Thoracic aorta endothelial cell (primary cell): ENCODE data around the gene MZT2A. TPM values are rescaled to one million over a fixed set of nuclear protein-coding genes. Genes with fewer than 3 reads are reported as not detected.

ENCODE experiments used
- total RNA-seq: library from RNA; depleted of rRNA; stranded (reverse); fragments of >200 nt; gene quantifications from 2 replicates; pipeline ENCODE4 v1.2.3, GENCODE V29; 2012

MZT2A gene
- 66.1 and 84.0 TPM in 2 replicates for total RNA-seq

DNA sequence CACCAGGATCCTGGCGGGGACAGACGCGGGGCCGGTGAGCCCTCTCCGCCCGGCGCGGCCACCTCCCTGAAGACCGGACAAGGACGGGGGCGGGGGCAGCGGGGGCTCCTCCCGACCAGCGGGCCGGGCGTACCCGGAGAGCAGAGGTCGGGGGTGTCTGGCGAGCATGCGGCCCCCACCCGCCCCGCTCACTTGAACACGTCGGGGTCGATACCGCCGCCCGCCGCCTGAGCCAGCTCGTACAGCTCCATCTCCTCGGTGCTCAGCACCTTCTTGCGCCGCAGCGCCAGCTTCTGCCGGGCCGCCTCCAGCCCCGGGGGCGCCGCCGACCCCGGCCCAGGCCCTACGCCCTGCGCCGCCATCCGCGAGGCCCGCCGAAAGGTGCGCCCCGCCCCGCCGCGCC is at the start of gene MZT2A:
Gene MZT2A, minus strand, starts transcription at position 383 of the 403 bp plus-strand sequence. Its CDS starts 21 bp downstream, at position 362.

DNA sequence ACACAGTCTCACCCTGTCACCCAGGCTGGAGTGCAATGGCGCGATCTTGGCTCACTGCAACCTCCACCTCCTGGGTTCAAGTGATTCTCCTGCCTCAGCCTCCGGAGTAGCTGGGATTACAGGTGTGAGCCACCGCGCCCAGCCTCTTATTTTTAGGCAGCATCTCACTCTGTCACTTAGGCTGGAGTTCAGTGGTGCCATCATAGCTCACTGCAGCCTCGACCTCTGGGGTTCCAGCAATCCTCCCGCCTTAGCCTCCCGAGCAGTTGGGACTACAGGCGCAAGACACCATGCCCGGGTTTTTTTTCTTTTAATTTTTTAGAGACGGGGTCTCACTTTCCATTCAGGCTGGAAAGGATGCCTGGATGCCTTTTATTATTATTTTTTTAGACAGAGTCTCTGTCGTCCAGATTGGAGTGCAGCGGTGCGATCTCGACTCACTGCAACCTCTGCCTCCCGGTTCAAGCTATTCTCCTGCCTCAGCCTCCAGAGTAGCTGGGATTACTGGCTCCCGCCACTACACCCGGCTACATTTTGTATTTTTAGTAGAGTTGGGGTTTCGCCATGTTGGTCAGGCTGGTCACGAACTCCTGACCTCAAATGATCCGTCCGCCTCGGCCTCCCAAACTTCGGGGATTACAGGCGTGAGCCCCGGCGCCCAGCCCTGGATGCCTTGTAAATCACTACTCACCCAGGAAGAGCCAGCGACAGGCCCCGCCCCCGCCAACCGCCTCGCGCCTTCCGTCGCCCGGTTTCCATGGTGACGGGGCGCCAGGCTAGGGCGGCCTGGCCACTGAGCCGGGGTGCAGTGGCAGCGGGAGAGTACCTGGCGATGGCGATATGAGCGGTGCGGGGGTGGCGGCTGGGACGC is 35.2 kb upstream of the MZT2A start, which contains the start of gene CCDC74A:
Gene CCDC74A, plus strand, starts transcription at position 758 of the 871 bp plus-strand sequence. Its CDS starts 83 bp downstream, at position 841.

GRCh38 chr2:131475831-131476230 is 16.4 kb downstream of the MZT2A start, which contains the start of gene TUBA3D:
TUBA3D (plus strand) TSS chr2:131476119; CDS start chr2:131476200, 81 bp downstream.

Other genes with a start within 250 kb of the MZT2A start
- 0.07 TPM in 1 of 2 replicates, not detected in the other for gene RAB6D, start 128.2 kb downstream of the MZT2A start, total RNA-seq
- gene TUBA3D, start 16.3 kb downstream of the MZT2A start, total RNA-seq, result not detected in 2 replicates
- 3.9 and 5.6 TPM in 2 replicates for gene CCDC74A, start 35.5 kb upstream of the MZT2A start, total RNA-seq